ENCODE results near the gene DEFB108B.

GRCh38 chr11:71787098-71787823 is 45.7 kb upstream of the DEFB108B start:
- TF ChIP-seq CTCF (IDR thresholded peaks at IDR 0.05) (no peak), POLR2A (IDR thresholded peaks at IDR 0.05) (peak in 2 of 3 donors; percentile 8 to 33)
